CD8-positive, alpha-beta memory T cell (primary cell): ENCODE data around the gene GAREM1. TPM values are rescaled to one million over a fixed set of nuclear protein-coding genes. Genes with fewer than 3 reads are reported as not detected.
"Not testable (repeated sequence)": the region's sequence is repeated elsewhere in the genome, so short reads cannot be mapped to it uniquely, and the experiment has no call there.

Experiments
- CTCF ChIA-PET: fragments of 350-600 bp; sonication (Branson Sonifier 250); formaldehyde crosslinking; loops from one replicate; lab custom pipeline; 2021; ENCODE audit warnings: antibody characterized with exemption; lab: Charles Lee
- POLR2A ChIA-PET: fragments of 350-600 bp; sonication (Branson Sonifier 250); formaldehyde crosslinking; loops from one replicate; lab custom pipeline; 2021; ENCODE audit warnings: antibody characterized with exemption; lab: Charles Lee
- DNase-seq, 5 donors: peaks; one replicate each; pipeline versions ENCODE4 v3.0.0 to v3.0.0-alpha.2; 2020 to 2022; ENCODE audit warnings: mixed read lengths in 1 of 5
- H3K27ac ChIP-seq: one replicate; pipeline ENCODE4 v1.7.0; 2013; ENCODE audit warnings: low read depth, mild to moderate bottlenecking, low read length, moderate library complexity
- H3K27me3 ChIP-seq: 2 replicates; pipeline ENCODE4 v1.7.0; 2013; ENCODE audit warnings: low read length, mild to moderate bottlenecking; ENCODE audit not compliant: insufficient read depth, poor library complexity, severe bottlenecking
- H3K36me3 ChIP-seq: 2 replicates; pipeline ENCODE4 v1.7.0; 2013; ENCODE audit warnings: mild to moderate bottlenecking, low read length, moderate library complexity; ENCODE audit not compliant: insufficient read depth
- H3K4me1 ChIP-seq: 2 replicates; pipeline ENCODE4 v1.7.0; 2013; ENCODE audit warnings: mild to moderate bottlenecking, low read length, moderate library complexity; ENCODE audit not compliant: insufficient read depth
- H3K4me3 ChIP-seq: 2 replicates; pipeline ENCODE4 v1.7.0; 2013; ENCODE audit warnings: mild to moderate bottlenecking, low read length
- H3K9me3 ChIP-seq: 2 replicates; pipeline ENCODE4 v1.7.0; 2013; ENCODE audit warnings: mild to moderate bottlenecking, low read length
- H3K27ac Mint-ChIP-seq, 8 donors: one replicate each; pipeline ENCODE4 v1.8.0; 2020 to 2021; ENCODE audit warnings: mixed read lengths in 8 of 8, mild to moderate bottlenecking in 6 of 8, inconsistent platforms in 3 of 8, moderate library complexity in 3 of 8
- H3K27me3 Mint-ChIP-seq, 2 donors: one replicate each; pipeline ENCODE4 v1.8.0; 2020 to 2021; ENCODE audit warnings: mixed read lengths in 2 of 2, mild to moderate bottlenecking in 1 of 2, moderate library complexity in 1 of 2
- H3K36me3 Mint-ChIP-seq, 3 donors: one replicate each; pipeline ENCODE4 v1.8.0; 2020 to 2021; ENCODE audit warnings: mixed read lengths in 3 of 3, inconsistent platforms in 1 of 3, mild to moderate bottlenecking in 1 of 3
- H3K4me1 Mint-ChIP-seq, 3 donors: one replicate each; pipeline ENCODE4 v1.8.0; 2020 to 2021; ENCODE audit warnings: mixed read lengths in 3 of 3, inconsistent platforms in 1 of 3, mild to moderate bottlenecking in 1 of 3
- H3K4me3 Mint-ChIP-seq, 7 donors: one replicate each; pipeline ENCODE4 v1.8.0; 2020 to 2021; ENCODE audit warnings: mixed read lengths in 7 of 7, mild to moderate bottlenecking in 6 of 7, moderate library complexity in 4 of 7, inconsistent platforms in 2 of 7
- H3K9me3 Mint-ChIP-seq, 5 donors: one replicate each; pipeline ENCODE4 v1.8.0; 2020 to 2022; ENCODE audit warnings: mixed read lengths in 5 of 5, mild to moderate bottlenecking in 3 of 5, moderate library complexity in 2 of 5, inconsistent platforms in 1 of 5
- polyA plus RNA-seq: library from polyadenylated mRNA; unstranded; fragments of 300-500 nt; fragmentation: Illumina TruSeq; gene quantifications from one replicate; pipeline ENCODE4 v1.2.3, GENCODE V29; 2021
- total RNA-seq, 2 experiments: library from RNA; stranded (reverse); gene quantifications; one replicate each; pipeline ENCODE4 v1.2.3, GENCODE V29; 2021

GAREM1 gene
- total and polyA plus RNA-seq, 3 experiments from 2014 or later: not detected

GRCh38 chr18:32355896-32356295 lies 114.8 kb downstream of the GAREM1 start:
- DNase-seq: no peak
- no peak overlapping the region for H3K27ac ChIP-seq
- no peak overlapping the region for H3K4me3 Mint-ChIP-seq
- H3K27ac Mint-ChIP-seq: no peak overlapping the region
- H3K36me3 Mint-ChIP-seq: no peaks in the 10 kb centered on the region
- H3K4me3 ChIP-seq: no peak overlapping the region
- POLR2A ChIA-PET: no interaction called here
- peaks cover 2 to 14% of the 10 kb centered on the region in 2 donors for H3K27me3 Mint-ChIP-seq
- no peaks in the 10 kb centered on the region for H3K36me3 ChIP-seq
- H3K27me3 ChIP-seq: no peaks in the 10 kb centered on the region
- H3K9me3 Mint-ChIP-seq: peaks cover 0 to 2% (median 0%) of the 10 kb centered on the region in 5 donors
- H3K9me3 ChIP-seq: no peaks in the 10 kb centered on the region
- H3K4me1 ChIP-seq: no peaks in the 10 kb centered on the region
- H3K4me1 Mint-ChIP-seq: no peaks in the 10 kb centered on the region
- CTCF ChIA-PET: no interaction called here

GRCh38 chr18:32354518-32354917 lies 116.2 kb downstream of the GAREM1 start:
- H3K4me3 Mint-ChIP-seq: no peak overlapping the region
- ChIA-PET CTCF (no interaction called here), POLR2A (no interaction called here)
- peaks cover 2 to 4% of the 10 kb centered on the region in 2 donors for H3K27me3 Mint-ChIP-seq
- no peak overlapping the region for H3K27ac Mint-ChIP-seq
- H3K4me1 ChIP-seq: no peaks in the 10 kb centered on the region
- peaks cover 0 to 2% (median 0%) of the 10 kb centered on the region in 5 donors for H3K9me3 Mint-ChIP-seq
- H3K9me3 ChIP-seq: no peaks in the 10 kb centered on the region
- no peak overlapping the region for H3K27ac ChIP-seq
- no peak overlapping the region for H3K4me3 ChIP-seq
- no peaks in the 10 kb centered on the region for H3K36me3 ChIP-seq
- H3K4me1 Mint-ChIP-seq: no peaks in the 10 kb centered on the region
- no peaks in the 10 kb centered on the region for H3K36me3 Mint-ChIP-seq
- no peaks in the 10 kb centered on the region for H3K27me3 ChIP-seq
- no peak for DNase-seq

GRCh38 chr18:32353257-32353656 lies 117.4 kb downstream of the GAREM1 start:
- ChIA-PET CTCF (no interaction called here), POLR2A (no interaction called here)
- Histone ChIP-seq H3K27ac (no peak overlapping the region), H3K4me1 (no peaks in the 10 kb centered on the region), H3K27me3 (no peaks in the 10 kb centered on the region), H3K36me3 (no peaks in the 10 kb centered on the region), H3K9me3 (no peaks in the 10 kb centered on the region), H3K4me3 (no peak overlapping the region)
- no peak overlapping the region for H3K4me3 Mint-ChIP-seq
- peaks cover 0 to 2% (median 0%) of the 10 kb centered on the region in 5 donors for H3K9me3 Mint-ChIP-seq
- no peak overlapping the region for H3K27ac Mint-ChIP-seq
- DNase-seq: no peak
- H3K4me1 Mint-ChIP-seq: no peaks in the 10 kb centered on the region
- peaks cover 2 to 4% of the 10 kb centered on the region in 2 donors for H3K27me3 Mint-ChIP-seq
- no peaks in the 10 kb centered on the region for H3K36me3 Mint-ChIP-seq

- H3K27me3 Mint-ChIP-seq: no peaks in the 10 kb centered on the region
- H3K4me1 Mint-ChIP-seq: no peaks in the 10 kb centered on the region
- CTCF ChIA-PET: no interaction called here
Measured at GRCh38 chr18:32351032-32351431, 119.7 kb downstream of the GAREM1 start.

GRCh38 chr18:32349728-32350395 lies 120.8 kb downstream of the GAREM1 start:
- H3K36me3 ChIP-seq: no peaks in the 10 kb centered on the region
- no peak overlapping the region for H3K27ac ChIP-seq
- H3K4me3 ChIP-seq: no peak overlapping the region
- H3K9me3 ChIP-seq: no peaks in the 10 kb centered on the region
- H3K27me3 ChIP-seq: no peaks in the 10 kb centered on the region
- DNase-seq: no peak
- H3K4me1 ChIP-seq: no peaks in the 10 kb centered on the region
- Mint-ChIP-seq H3K36me3 (no peaks in the 10 kb centered on the region), H3K27ac (no peak overlapping the region), H3K9me3 (peaks cover 0 to 2% (median 0%) of the 10 kb centered on the region in 5 donors), H3K27me3 (peaks cover 0 to 4% of the 10 kb centered on the region in 2 donors), H3K4me1 (no peaks in the 10 kb centered on the region), H3K4me3 (no peak overlapping the region)
- POLR2A ChIA-PET: no interaction called here
- CTCF ChIA-PET: no interaction called here

More at GRCh38 chr18:32351032-32351431, 119.7 kb downstream of the GAREM1 start:
- Histone ChIP-seq H3K4me3 (no peak overlapping the region), H3K9me3 (no peaks in the 10 kb centered on the region), H3K36me3 (no peaks in the 10 kb centered on the region), H3K27me3 (no peaks in the 10 kb centered on the region), H3K27ac (no peak overlapping the region), H3K4me1 (no peaks in the 10 kb centered on the region)
- Mint-ChIP-seq H3K9me3 (peaks cover 0 to 2% (median 0%) of the 10 kb centered on the region in 5 donors), H3K4me3 (no peak overlapping the region), H3K36me3 (no peaks in the 10 kb centered on the region), H3K27ac (no peak overlapping the region)
- POLR2A ChIA-PET: no interaction called here
- DNase-seq: no peak

- Mint-ChIP-seq H3K9me3 (no peaks in the 10 kb centered on the region), H3K36me3 (no peaks in the 10 kb centered on the region), H3K4me3 (no peak overlapping the region), H3K27ac (no peak overlapping the region), H3K27me3 (peaks cover 1 to 13% of the 10 kb centered on the region in 2 donors), H3K4me1 (no peaks in the 10 kb centered on the region)
- Histone ChIP-seq H3K27me3 (no peaks in the 10 kb centered on the region), H3K27ac (no peak overlapping the region), H3K9me3 (no peaks in the 10 kb centered on the region), H3K36me3 (no peaks in the 10 kb centered on the region), H3K4me3 (no peak overlapping the region), H3K4me1 (no peaks in the 10 kb centered on the region)
- ChIA-PET CTCF (no interaction called here), POLR2A (no interaction called here)
- DNase-seq: no peak
Measured at GRCh38 chr18:32346671-32347070, 124.0 kb downstream of the GAREM1 start.

- Histone ChIP-seq H3K4me3 (no peak overlapping the region), H3K4me1 (no peaks in the 10 kb centered on the region), H3K27me3 (no peaks in the 10 kb centered on the region), H3K36me3 (no peaks in the 10 kb centered on the region), H3K9me3 (no peaks in the 10 kb centered on the region), H3K27ac (no peak overlapping the region)
- Mint-ChIP-seq H3K36me3 (no peaks in the 10 kb centered on the region), H3K4me3 (no peak overlapping the region), H3K27ac (no peak overlapping the region), H3K9me3 (peaks cover 0 to 5% (median 0%) of the 10 kb centered on the region in 5 donors), H3K27me3 (peaks cover 7 to 13% of the 10 kb centered on the region in 2 donors), H3K4me1 (no peaks in the 10 kb centered on the region)
- POLR2A ChIA-PET: no interaction called here
- DNase-seq: no peak
- CTCF ChIA-PET: no interaction called here
Measured at GRCh38 chr18:32343634-32344033, 127.0 kb downstream of the GAREM1 start.

GRCh38 chr18:32341112-32341511 lies 129.6 kb downstream of the GAREM1 start:
- H3K36me3 Mint-ChIP-seq, H3K36me3 ChIP-seq, POLR2A ChIA-PET, CTCF ChIA-PET, H3K27ac ChIP-seq, H3K9me3 Mint-ChIP-seq, H3K4me3 ChIP-seq, H3K4me1 Mint-ChIP-seq, H3K27me3 ChIP-seq, DNase-seq, H3K4me3 Mint-ChIP-seq, H3K9me3 ChIP-seq, H3K27ac Mint-ChIP-seq, H3K4me1 ChIP-seq: not testable (repeated sequence)
- peaks cover 7 to 13% of the 10 kb centered on the region in 2 donors for H3K27me3 Mint-ChIP-seq
